GM06990 (cell line): Measurements from ENCODE around the gene CD4.

Experiments used
- DNase-seq: peaks from one replicate; pipeline ENCODE4 v3.0.0-alpha.2; 2011; ENCODE audit not compliant: insufficient read length; ENCODE audit errors: extremely low read depth
- H3K27me3 ChIP-seq: replicated peaks from 2 replicates; pipeline ENCODE4 v1.6.0; 2011; ENCODE audit warnings: low read length; ENCODE audit not compliant: control insufficient read depth, insufficient read depth
- H3K36me3 ChIP-seq: 2 replicates; pipeline ENCODE4 v1.5.1; 2011; ENCODE audit warnings: low read length; ENCODE audit not compliant: control insufficient read depth, insufficient read depth
- H3K4me3 ChIP-seq: replicated peaks from 2 replicates; pipeline ENCODE4 v1.5.1; 2011; ENCODE audit warnings: low read depth, mild to moderate bottlenecking, control low read depth, low read length
- TF ChIP-seq, protein P1 (sequence below): IDR thresholded peaks from 2 replicates; pipeline ENCODE4 v1.5.1; 2011; ENCODE audit warnings: low read length, control low read depth, mild to moderate bottlenecking, inconsistent platforms; ENCODE audit not compliant: insufficient read depth, poor library complexity, severe bottlenecking

CD4 gene

GRCh38 chr12:6799147-6799546, 9.8 kb downstream of the CD4 start:
- Histone ChIP-seq H3K4me3 (no peak overlapping the region), H3K36me3 (no peaks in the 10 kb centered on the region), H3K27me3 (no peaks in the 10 kb centered on the region)
- TF ChIP-seq, protein P1, sequence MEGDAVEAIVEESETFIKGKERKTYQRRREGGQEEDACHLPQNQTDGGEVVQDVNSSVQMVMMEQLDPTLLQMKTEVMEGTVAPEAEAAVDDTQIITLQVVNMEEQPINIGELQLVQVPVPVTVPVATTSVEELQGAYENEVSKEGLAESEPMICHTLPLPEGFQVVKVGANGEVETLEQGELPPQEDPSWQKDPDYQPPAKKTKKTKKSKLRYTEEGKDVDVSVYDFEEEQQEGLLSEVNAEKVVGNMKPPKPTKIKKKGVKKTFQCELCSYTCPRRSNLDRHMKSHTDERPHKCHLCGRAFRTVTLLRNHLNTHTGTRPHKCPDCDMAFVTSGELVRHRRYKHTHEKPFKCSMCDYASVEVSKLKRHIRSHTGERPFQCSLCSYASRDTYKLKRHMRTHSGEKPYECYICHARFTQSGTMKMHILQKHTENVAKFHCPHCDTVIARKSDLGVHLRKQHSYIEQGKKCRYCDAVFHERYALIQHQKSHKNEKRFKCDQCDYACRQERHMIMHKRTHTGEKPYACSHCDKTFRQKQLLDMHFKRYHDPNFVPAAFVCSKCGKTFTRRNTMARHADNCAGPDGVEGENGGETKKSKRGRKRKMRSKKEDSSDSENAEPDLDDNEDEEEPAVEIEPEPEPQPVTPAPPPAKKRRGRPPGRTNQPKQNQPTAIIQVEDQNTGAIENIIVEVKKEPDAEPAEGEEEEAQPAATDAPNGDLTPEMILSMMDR, result no peak
- no peak for DNase-seq

GRCh38 chr12:6807170-6807569, 17.8 kb downstream of the CD4 start:
- DNase-seq, result no peak
- TF ChIP-seq, protein P1, result no peak
- Histone ChIP-seq H3K27me3 (no peaks in the 10 kb centered on the region), H3K4me3 (no peak overlapping the region), H3K36me3 (no peaks in the 10 kb centered on the region)

DNA sequence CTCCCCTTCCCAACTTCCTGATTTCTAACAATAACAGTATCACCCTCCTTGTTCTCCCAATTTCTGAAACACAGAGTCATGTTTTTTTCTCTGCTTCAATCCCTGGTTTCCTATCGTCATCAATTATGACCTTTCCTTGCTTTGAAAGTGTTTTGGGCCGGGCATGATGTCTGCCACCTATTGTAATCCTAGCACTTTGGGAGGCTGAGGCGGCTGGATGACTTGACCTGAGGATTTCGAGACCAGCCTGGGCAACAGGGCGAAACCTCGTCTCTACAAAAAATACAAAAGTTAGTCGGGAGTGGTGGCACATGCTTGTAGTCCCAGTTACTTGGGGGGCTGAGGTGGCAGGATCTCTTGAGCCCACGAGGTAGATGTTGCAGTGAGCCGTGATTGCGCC, 19.7 kb downstream of the CD4 start:
- Histone ChIP-seq H3K4me3 (no peak overlapping the region), H3K36me3 (no peaks in the 10 kb centered on the region), H3K27me3 (no peaks in the 10 kb centered on the region)
- DNase-seq, result no peak
- TF ChIP-seq, protein P1, result no peak

DNA sequence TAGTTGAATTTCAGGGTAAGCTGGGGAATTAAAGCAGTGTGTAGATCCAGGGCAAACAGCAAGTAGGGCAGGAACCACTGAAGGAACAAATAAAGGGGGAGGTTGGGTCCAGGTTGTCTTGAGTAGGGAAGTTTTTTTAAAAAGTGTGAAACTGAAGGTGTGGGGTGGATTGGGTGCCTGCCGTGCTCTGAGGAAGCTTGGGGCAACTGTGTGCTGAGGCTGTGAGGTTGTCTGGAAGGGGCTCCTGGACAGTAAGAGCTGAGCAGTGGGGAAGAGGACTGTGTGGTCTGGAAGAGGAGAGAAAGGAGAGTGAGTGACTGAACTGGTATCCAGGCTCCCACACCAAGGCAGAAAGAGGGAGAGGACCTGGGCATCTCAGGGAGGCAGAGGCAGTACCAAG, 21.4 kb downstream of the CD4 start:
- no peak for DNase-seq
- H3K4me3 ChIP-seq, result no peak overlapping the region
- H3K27me3 ChIP-seq, result no peaks in the 10 kb centered on the region
- TF ChIP-seq, protein P1, result no peak
- no peaks in the 10 kb centered on the region for H3K36me3 ChIP-seq

DNA sequence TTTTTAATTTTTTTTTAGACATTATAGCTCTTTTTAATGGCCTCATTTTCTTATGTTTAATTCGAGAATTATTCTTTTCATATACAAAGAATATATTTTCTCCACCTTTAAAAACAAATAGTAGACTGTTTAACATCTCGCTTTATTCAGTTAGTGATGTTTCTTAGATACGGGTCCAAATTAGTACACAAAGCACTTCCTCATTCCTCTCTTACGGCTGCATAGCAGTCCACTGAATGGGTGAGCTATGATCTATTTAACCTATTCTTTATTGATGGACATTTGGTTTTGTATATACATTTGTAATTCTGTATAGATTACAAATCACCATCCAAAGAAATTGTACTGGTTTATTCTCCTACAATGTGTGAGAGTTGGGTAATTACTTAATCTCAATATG, 24.0 kb downstream of the CD4 start:
- TF ChIP-seq, protein P1, result no peak
- no peak for DNase-seq
- Histone ChIP-seq H3K27me3 (no peaks in the 10 kb centered on the region), H3K36me3 (no peaks in the 10 kb centered on the region), H3K4me3 (no peak overlapping the region)

GRCh38 chr12:6816598-6816997, 27.3 kb downstream of the CD4 start:
- H3K36me3 ChIP-seq, result no peaks in the 10 kb centered on the region
- TF ChIP-seq, protein P1, result no peak
- no peak overlapping the region for H3K4me3 ChIP-seq
- DNase-seq, result no peak
- peaks cover 4% of the 10 kb centered on the region for H3K27me3 ChIP-seq
